ENCODE data around the gene TSPAN18. TPM values are rescaled to one million over a fixed set of nuclear protein-coding genes. Genes with fewer than 3 reads are reported as not detected.

Gene TSPAN18
- total and polyA plus RNA-seq, 2 experiments from 2014 or later, result 0.20 to 0.54 TPM

DNA sequence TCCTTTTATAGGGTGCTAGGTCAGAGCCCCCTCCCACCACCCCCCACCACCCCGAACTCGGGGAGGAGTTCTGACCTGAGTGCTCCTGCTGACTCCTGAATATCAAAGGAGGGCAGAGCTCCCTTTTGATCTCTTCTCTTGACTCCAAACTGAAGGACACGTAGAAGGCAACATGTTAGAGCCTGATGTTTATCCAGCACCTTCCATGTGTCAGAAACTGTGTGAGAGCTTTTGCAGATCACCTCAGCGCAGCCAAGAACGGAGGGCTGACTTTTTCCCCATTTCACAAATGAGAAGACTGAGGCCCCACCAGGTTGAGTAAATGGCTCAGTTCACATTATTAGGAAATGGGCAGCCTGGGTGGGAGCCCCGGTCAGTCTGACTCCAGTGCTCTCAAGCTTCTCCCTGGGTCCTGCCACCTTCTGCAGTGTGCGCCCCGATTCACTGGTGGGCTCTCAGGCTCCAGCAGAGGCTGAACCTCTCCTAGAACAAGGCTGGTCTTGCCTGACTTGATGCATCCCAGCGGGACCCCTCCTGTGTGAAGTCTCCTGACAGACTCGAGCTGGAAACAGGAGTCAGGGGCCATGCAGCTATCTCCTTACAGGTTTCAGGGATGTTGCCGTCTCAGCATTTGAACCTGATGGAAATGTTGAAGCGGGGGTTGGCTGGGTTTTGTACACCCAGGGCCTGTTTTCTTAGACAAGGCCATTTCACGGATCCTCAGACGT is 98.5 kb downstream of the TSPAN18 start:
- no peak overlapping the region for H3K4me3 ChIP-seq
- H3K36me3 ChIP-seq (ENCODE audit: low read depth), result no peaks in the 10 kb centered on the region
- 77 to 88% methylated on average over 12 to 14 of the region's 14 CpGs for WGBS, 2 experiments (ENCODE audit: low coverage in 1 of 2, low lambda C conversion rate in 2 of 2, missing lambda C conversion rate in 2 of 2)
- H3K4me2 ChIP-seq (ENCODE audit: unreplicated experiment), result no peak overlapping the region
- no peaks in the 10 kb centered on the region for H4K20me1 ChIP-seq (ENCODE audit: insufficient read depth)
- H3K9me2 ChIP-seq (ENCODE audit: insufficient read depth), result no peaks in the 10 kb centered on the region
- in situ Hi-C loops (cut with MboI), result no loop called here
- no peak overlapping the region for H3K9ac ChIP-seq
- H3K27ac ChIP-seq, result no peak overlapping the region
- H3K79me2 ChIP-seq (ENCODE audit: insufficient read depth), result no peaks in the 10 kb centered on the region
- H3K4me1 ChIP-seq (ENCODE audit: insufficient read depth), result no peaks in the 10 kb centered on the region
- no peak for TF ChIP-seq EZH2phosphoT487 (IDR thresholded peaks at IDR 0.05; ENCODE audit: insufficient read depth, low read depth)
- no peak for TF ChIP-seq EZH2 (IDR thresholded peaks at IDR 0.05; ENCODE audit: insufficient read depth, poor library complexity, severe bottlenecking)
- no peak for DNase-seq
- no peaks in the 10 kb centered on the region for H3F3A ChIP-seq (ENCODE audit: insufficient read depth)
- H3K9me3 ChIP-seq (ENCODE audit: low read depth), result no peaks in the 10 kb centered on the region
- no peaks in the 10 kb centered on the region for H3K27me3 ChIP-seq (replicated peaks; ENCODE audit: insufficient read depth)
- no peak overlapping the region for H2AFZ ChIP-seq

DNA sequence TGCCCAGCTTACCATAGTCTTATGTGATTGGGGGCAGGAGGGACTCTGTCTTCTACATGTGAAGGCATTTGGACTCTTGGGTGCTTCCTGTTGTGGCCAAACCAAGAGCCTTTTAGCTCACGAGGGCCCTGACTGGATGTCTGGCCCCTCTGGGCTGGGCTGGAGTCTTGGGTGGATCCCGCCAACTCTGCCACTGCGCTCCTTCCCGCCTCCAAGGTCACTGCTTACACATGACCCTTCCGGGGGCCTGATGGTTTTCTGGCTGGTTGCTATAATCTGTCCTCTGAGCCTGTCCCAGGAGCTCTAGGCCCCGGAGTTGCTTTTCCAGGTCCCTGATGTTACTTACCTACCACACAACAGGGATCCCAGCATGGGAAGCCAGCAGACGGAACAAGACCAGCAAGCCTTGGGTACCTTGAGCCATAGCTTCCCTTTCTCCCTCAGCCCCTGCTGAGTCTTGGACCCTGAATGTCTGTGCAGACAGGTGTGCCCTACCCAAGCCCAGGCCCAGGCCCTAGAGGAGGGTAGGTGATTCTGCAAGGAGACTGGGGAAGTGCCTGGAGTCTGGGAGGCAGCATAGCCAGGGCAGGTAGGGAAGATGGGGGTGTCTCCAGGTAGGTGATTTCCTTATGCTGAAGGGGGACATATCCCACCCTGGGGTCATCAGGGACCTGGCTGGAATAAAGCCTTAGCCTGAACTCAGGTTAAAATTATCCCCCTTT is 100.3 kb downstream of the TSPAN18 start:
- WGBS, 2 experiments (ENCODE audit: low coverage in 1 of 2, low lambda C conversion rate in 2 of 2, missing lambda C conversion rate in 2 of 2), result 83 to 96% methylated on average over 7 of the region's 7 CpGs
- H3K36me3 ChIP-seq (ENCODE audit: low read depth), result no peaks in the 10 kb centered on the region

DNA sequence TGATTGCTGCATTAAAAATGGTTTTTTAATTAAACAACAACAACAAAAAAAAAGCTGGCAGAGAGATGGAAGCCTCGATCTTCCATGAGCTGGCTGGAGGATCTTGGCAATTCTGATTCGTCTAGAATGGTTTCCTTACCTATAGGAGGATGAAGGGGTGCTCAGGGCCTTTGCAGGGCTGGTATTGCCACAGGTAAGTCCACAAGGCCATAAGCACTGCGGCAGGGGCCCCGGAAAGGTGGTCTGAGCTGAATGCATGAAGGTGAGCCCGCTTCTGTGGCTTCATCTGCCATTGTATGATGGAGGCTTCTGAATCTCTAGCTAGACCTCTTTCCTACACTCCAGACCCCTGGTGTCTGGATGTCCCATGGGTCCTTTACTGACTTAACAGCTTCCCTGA is 101.5 kb downstream of the TSPAN18 start:
- H3K4me2 ChIP-seq (ENCODE audit: unreplicated experiment), result no peak overlapping the region
- H3F3A ChIP-seq (ENCODE audit: insufficient read depth), result no peaks in the 10 kb centered on the region
- peaks cover 10% of the 10 kb centered on the region; the same call in 1 of the 2 replicates for H3K27me3 ChIP-seq (replicated peaks; ENCODE audit: insufficient read depth)
- no peak for DNase-seq
- no peaks in the 10 kb centered on the region for H3K79me2 ChIP-seq (ENCODE audit: insufficient read depth)
- no peaks in the 10 kb centered on the region for H3K4me1 ChIP-seq (ENCODE audit: insufficient read depth)
- H3K36me3 ChIP-seq (ENCODE audit: low read depth), result no peaks in the 10 kb centered on the region
- no peaks in the 10 kb centered on the region for H3K9me3 ChIP-seq (ENCODE audit: low read depth)
- H3K4me3 ChIP-seq, result no peak overlapping the region
- no peak overlapping the region for H3K27ac ChIP-seq
- H3K9ac ChIP-seq, result no peak overlapping the region
- WGBS, 2 experiments (ENCODE audit: low coverage in 1 of 2, low lambda C conversion rate in 2 of 2, missing lambda C conversion rate in 2 of 2), result 63 to 71% methylated on average over 5 of the region's 5 CpGs
- H3K9me2 ChIP-seq (ENCODE audit: insufficient read depth), result no peaks in the 10 kb centered on the region
- no peak for TF ChIP-seq EZH2phosphoT487 (IDR thresholded peaks at IDR 0.05; ENCODE audit: insufficient read depth, low read depth)
- TF ChIP-seq EZH2 (IDR thresholded peaks at IDR 0.05; ENCODE audit: insufficient read depth, poor library complexity, severe bottlenecking), result no peak
- no peaks in the 10 kb centered on the region for H4K20me1 ChIP-seq (ENCODE audit: insufficient read depth)
- H2AFZ ChIP-seq, result no peak overlapping the region
- in situ Hi-C loops (cut with MboI), result no loop called here

More for the DNA sequence above, 100.3 kb downstream of the TSPAN18 start:
- Histone ChIP-seq H3K9me2 (ENCODE audit: insufficient read depth) (no peaks in the 10 kb centered on the region), H3K4me1 (ENCODE audit: insufficient read depth) (no peaks in the 10 kb centered on the region), H2AFZ (no peak overlapping the region), H3K27me3 (replicated peaks; ENCODE audit: insufficient read depth) (no peaks in the 10 kb centered on the region), H3K4me2 (ENCODE audit: unreplicated experiment) (no peak overlapping the region), H3K79me2 (ENCODE audit: insufficient read depth) (no peaks in the 10 kb centered on the region), H3K9me3 (ENCODE audit: low read depth) (no peaks in the 10 kb centered on the region), H3K9ac (no peak overlapping the region), H3K4me3 (no peak overlapping the region), H3F3A (ENCODE audit: insufficient read depth) (no peaks in the 10 kb centered on the region), H4K20me1 (ENCODE audit: insufficient read depth) (no peaks in the 10 kb centered on the region), H3K27ac (no peak overlapping the region)
- TF ChIP-seq EZH2 (IDR thresholded peaks at IDR 0.05; ENCODE audit: insufficient read depth, poor library complexity, severe bottlenecking) (no peak), EZH2phosphoT487 (IDR thresholded peaks at IDR 0.05; ENCODE audit: insufficient read depth, low read depth) (no peak)
- in situ Hi-C loops (cut with MboI), result no loop called here
- DNase-seq, result no peak

DNA sequence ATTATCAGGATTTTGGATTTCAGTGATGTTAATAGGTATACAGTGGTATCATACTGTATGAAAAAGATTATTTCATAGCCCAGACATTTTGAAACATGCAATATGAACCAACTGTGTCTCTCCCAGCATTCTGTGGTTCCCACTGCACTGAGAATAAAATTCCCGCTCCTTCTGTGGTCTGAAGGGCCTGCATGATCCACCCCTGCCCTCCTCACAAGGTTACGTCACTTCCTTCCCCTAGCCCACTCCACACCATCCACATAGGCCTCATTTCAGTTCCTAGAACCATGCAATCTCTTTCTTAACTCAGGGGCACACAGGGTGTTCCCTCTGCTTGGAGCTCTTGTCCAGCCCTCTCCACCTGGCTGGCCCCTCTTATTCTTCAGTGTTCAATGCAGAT is 103.1 kb downstream of the TSPAN18 start:
- no peaks in the 10 kb centered on the region for H3K9me2 ChIP-seq (ENCODE audit: insufficient read depth)
- TF ChIP-seq EZH2phosphoT487 (IDR thresholded peaks at IDR 0.05; ENCODE audit: insufficient read depth, low read depth) (no peak), EZH2 (IDR thresholded peaks at IDR 0.05; ENCODE audit: insufficient read depth, poor library complexity, severe bottlenecking) (no peak)
- H2AFZ ChIP-seq, result no peak overlapping the region
- no peaks in the 10 kb centered on the region for H3K36me3 ChIP-seq (ENCODE audit: low read depth)
- no peak overlapping the region for H3K9ac ChIP-seq
- in situ Hi-C loops (cut with MboI), result no loop called here
- H3K4me3 ChIP-seq, result no peak overlapping the region
- no peak for DNase-seq
- no peaks in the 10 kb centered on the region for H3K9me3 ChIP-seq (ENCODE audit: low read depth)
- H3K27me3 ChIP-seq (replicated peaks; ENCODE audit: insufficient read depth), result peaks cover 19% of the 10 kb centered on the region; the same call in 1 of the 2 replicates
- H3F3A ChIP-seq (ENCODE audit: insufficient read depth), result no peaks in the 10 kb centered on the region
- no peaks in the 10 kb centered on the region for H3K4me1 ChIP-seq (ENCODE audit: insufficient read depth)
- no peaks in the 10 kb centered on the region for H3K79me2 ChIP-seq (ENCODE audit: insufficient read depth)
- no peak overlapping the region for H3K4me2 ChIP-seq (ENCODE audit: unreplicated experiment)
- H3K27ac ChIP-seq, result no peak overlapping the region
- no peaks in the 10 kb centered on the region for H4K20me1 ChIP-seq (ENCODE audit: insufficient read depth)
- 80 to 81% methylated on average over 2 of the region's 2 CpGs for WGBS, 2 experiments (ENCODE audit: low coverage in 1 of 2, low lambda C conversion rate in 2 of 2, missing lambda C conversion rate in 2 of 2)

Measured in GM23248 (cell line).